Stimulated activated CD8-positive, alpha-beta memory T cell treated with anti-CD3 and anti-CD28 coated beads, Interleukin-12 subunit alpha, Interleukin-12 subunit beta, amount 100 ng/mL, for 4 hours (primary cell): ENCODE measurements around the gene CACNA1S.

ENCODE experiments used
- DNase-seq: peaks from one replicate; pipeline ENCODE4 v3.0.0-alpha.2; 2020; ENCODE audit warnings: low read depth

CACNA1S gene

GRCh38 chr1:201112173-201112731 is at the start of gene CACNA1S:
Gene CACNA1S, minus strand, starts transcription at chr1:201112426. Its CDS starts 87 bp downstream, at chr1:201112339.
- no peak for DNase-seq

DNA sequence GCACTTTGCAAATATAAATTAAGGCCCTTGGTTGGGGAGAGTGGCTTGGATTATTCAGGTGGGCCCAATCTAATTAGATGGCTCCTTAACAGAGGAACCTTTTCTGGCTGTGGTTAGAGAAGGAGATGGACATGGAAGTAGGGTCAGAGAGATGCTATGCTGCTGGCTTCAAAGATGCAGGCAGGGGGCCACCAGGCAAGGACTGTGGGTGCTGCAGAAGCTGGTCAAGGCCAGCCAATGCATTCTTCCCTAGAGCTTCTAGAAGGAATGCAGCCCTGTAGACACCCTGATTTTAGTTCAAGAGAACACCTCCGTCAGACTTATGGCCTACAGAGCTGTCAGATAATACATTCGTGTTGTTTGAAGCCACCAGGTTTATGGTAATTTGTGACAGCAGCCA is 45.7 kb upstream of the CACNA1S start:
- DNase-seq: no peak

DNA sequence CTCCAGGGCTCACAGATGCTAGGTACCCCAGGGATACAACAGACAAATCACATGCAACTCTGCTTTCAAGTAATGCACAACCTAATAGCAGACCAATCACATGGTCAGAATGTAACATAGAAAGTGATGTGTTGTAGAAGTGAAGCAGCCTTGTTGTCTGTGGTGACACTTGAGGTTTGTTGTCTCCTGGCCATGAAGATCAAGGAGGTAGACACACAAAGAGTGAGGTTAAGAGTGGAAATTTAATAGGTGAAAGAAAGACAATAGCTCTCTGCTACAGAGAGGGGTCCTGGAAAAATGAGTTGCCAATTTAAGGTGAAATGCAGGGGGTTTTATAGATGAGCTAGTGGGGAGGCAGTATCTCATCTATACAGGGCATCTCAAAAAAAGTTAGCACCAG is 44.6 kb upstream of the CACNA1S start:
- no peak for DNase-seq

DNA sequence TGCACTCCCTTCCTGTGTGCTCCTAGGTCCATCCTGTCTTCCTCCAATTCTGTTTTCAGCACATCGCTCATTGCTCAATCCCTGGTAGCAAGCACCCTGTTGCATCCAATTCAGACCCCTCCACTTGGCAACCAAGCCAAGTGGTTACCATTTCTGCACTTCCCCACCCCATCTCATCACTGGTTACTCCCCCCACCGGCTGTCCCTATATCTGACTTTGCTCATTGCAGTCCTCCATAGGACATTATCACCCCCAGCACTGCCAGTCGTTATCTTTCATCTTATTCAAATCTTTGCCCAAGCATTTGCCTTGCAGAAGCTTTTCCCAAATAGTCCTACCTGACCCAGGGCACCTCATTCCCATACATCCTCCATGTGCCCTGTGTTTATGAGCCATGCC is 44.1 kb upstream of the CACNA1S start:
- no peak for DNase-seq

DNA sequence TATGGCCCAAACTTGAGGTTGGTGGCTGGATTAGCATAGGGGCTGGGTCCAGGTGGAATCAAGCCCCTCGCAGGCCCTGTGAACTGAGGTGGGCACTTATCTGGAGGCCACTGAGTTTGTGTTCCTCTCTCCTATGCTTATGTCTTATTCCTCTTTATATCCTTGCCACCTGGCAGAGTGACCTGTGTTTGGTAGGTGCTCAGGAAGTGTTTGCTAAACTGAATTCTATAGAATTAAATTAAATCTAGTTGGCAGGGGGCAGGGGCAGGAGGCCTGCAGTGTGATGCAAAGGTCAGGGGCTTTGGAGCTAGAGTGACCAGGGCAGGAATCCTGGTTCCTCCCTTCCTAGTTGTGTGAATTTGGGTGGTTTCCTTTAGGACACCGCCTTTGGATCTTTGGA is 43.1 kb upstream of the CACNA1S start:
- DNase-seq: no peak

DNA sequence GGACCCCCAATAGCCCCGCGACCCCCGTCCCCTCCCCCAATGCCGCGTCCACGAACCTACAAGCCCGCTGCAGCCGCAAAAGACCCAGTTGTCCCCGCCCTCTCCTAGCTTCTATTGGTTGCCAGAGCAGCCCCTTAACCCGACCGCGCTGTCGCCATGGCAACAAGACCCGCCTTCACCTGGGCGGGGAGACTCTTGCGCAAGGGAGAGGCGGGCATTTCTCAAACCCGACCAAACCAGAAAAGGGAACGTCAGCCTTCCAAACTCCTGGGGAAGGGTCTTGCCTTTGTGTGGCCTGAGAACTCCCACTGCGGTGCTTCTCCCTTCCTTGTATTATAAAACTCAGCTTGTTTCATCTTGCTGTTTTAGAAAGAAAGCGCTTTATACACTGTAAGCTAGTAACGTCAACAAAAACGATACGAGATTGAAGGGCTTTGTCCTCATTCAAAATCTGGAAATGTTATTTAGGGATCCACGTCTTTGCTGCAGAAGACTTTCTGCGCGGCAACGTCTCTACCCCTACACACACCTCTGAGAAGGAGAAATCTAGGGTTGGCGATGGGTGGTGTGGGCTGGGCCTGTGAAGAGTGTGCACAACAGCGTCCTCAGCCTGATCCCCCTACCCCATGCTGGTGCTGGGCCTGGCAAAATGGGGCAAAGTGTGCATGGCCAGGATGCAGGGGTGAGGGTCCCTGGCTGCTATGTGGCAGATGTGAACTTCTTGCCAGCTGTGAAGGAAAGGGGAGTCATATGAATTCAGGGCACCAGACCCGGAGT is 42.4 kb upstream of the CACNA1S start, which contains the start of gene TMEM9:
TMEM9 (minus strand) TSS at position 86 of the 777 bp plus-strand sequence. CDS start 551 bp downstream, outside the sequence.
- peak; percentile 93 for DNase-seq

- DNase-seq: no peak
Measured at GRCh38 chr1:201153474-201154388, 41.5 kb upstream of the CACNA1S start.

DNA sequence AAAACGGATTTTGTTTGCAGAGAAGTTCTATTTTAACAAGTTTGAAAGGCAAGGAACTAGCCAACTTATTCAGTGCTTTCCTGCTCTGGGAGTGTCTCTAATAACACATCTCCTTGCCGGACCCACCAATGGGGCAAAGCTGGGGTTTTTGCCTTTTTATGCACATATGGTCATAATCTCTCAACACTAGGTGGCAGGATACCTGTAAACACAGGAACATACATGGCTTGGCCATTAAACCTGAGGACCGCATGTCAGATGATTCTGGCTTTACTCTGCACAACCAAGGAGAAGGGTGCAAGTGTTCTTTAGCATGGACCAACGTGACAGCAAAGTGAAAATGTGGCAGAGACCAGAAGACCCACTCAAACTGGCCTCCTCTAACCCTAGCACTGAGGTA is 37.2 kb upstream of the CACNA1S start:
- no peak for DNase-seq

GRCh38 chr1:201147396-201148015 is 35.3 kb upstream of the CACNA1S start:
- DNase-seq: no peak

DNA sequence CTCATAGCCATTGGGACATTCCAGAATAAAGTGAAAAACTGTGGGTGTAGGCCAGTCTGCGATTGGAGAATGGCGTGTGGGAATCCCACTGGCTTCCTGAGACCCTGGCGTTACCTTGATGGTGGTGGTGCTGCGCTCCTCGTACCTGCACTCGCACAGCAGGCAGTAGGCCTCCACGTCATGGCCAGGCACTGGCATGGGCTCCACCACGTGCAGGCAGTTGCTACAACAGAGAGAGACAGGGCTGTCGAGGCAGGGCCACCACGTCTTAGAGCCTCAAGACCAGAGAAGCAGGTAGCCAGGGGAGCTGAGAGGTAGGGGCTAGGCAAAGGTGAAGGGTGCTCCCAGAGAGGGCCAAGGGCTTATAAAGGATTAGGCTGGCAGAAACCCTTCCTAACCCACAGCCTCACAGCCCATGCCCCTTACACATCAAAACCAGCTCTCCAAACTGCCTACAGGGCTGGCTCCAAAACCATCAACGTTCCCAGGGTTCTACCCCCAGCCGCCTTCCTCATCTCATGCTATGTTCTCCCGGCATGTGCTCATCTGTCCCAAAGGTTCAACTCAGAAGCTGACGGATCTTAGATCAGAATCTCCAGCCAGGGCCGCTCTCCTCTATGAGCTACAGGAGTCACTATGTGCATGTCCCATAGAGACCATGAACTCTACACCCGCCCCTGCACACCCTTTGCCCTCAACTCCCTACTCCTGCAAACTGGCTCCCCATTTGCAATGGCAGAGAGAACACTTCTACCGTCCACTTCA is 34.6 kb upstream of the CACNA1S start:
- no peak for DNase-seq

GRCh38 chr1:201145816-201146215 is 33.6 kb upstream of the CACNA1S start:
- DNase-seq: no peak

DNA sequence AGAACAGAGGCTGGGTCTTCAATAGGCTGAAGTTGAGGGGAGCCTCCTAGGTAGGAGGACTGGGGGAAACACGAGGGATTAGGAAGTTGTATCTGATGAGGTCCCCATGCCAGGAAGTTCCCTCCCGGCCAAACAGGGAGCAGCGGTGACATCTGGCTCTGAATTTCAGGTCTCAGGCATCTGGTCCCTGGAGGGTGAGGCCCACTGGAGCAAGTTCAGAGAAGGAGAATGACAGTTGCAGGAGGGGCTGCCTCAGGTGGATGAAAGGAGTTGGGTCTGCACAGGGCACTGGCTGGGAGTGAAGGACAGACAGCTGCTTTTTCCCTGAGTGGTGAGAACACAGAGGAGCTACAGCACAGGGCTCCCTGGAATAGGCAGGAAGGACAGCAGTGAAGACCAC is 32.9 kb upstream of the CACNA1S start:
- no peak for DNase-seq

GRCh38 chr1:201144701-201145100 is 32.5 kb upstream of the CACNA1S start:
- DNase-seq: no peak

- DNase-seq: no peak
Measured at GRCh38 chr1:201143726-201144635, 31.8 kb upstream of the CACNA1S start.

- DNase-seq: no peak
Measured at GRCh38 chr1:201142849-201143725, 30.9 kb upstream of the CACNA1S start.

- no peak for DNase-seq
Measured at GRCh38 chr1:201142011-201142848, 30.0 kb upstream of the CACNA1S start.

DNA sequence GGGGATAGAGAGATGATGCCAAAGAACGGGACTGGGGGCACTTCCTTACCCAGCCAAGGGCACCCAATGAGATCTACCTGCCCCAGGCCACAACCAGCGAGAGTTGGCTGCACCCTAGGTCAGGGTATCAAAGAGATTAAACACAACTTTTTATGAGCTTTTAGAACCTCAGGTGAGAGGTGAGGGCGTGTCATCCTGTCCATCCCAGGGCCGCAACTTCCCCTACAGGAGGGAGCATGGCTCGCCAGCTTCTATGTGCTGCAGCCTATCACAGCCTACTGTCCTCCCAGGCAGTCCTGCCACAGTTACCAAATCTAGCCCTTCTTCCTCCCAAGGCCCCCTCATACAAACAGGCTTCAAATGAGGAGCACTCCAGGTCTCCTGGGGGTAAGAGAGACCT is 29.2 kb upstream of the CACNA1S start:
- no peak for DNase-seq

GRCh38 chr1:201140941-201141260 is 28.7 kb upstream of the CACNA1S start:
- DNase-seq: no peak
